Uterus (tissue), 4 donors: Measurements from ENCODE around the gene URM1. TPM values are rescaled to one million over a fixed set of nuclear protein-coding genes. Genes with fewer than 3 reads are reported as not detected.

Experiments
- DNase-seq, 2 donors: peaks; one replicate each; pipeline ENCODE4 v3.0.0-alpha.2; 2019 to 2020
- H3K27ac ChIP-seq, 2 donors: fragments of 200-600 bp; sonication (generic); 1 replicate in 1 of 2; 2 replicates in 1 of 2; pipeline ENCODE4 v1.5.1; 2016 to 2018
- H3K27me3 ChIP-seq, 2 donors: fragments of 200-600 bp; sonication (generic); one replicate each; pipeline ENCODE4 v1.5.1; 2018 to 2019; ENCODE audit warnings: control low read depth in 1 of 2
- H3K36me3 ChIP-seq, 2 donors: fragments of 200-600 bp; sonication (generic); one replicate each; pipeline ENCODE4 v1.5.1; 2019; ENCODE audit warnings: control low read depth in 1 of 2
- H3K4me1 ChIP-seq, 2 donors: fragments of 200-600 bp; sonication (generic); one replicate each; pipeline ENCODE4 v1.5.1; 2018 to 2019; ENCODE audit warnings: control low read depth in 1 of 2
- H3K4me3 ChIP-seq, 2 donors: fragments of 200-600 bp; sonication (generic); 1 replicate in 1 of 2; 2 replicates in 1 of 2; pipeline ENCODE4 v1.5.1; 2018 to 2019; ENCODE audit warnings: mild to moderate bottlenecking in 1 of 2
- H3K9me3 ChIP-seq, 2 donors: fragments of 200-600 bp; sonication (generic); one replicate each; pipeline ENCODE4 v1.5.1; 2019; ENCODE audit warnings: control low read depth in 1 of 2
- POLR2A ChIP-seq, 2 donors: fragments of 450-650 bp; IDR thresholded peaks; one replicate each; pipeline ENCODE4 v1.6.1; 2016; ENCODE audit warnings: antibody characterized with exemption in 2 of 2, mild to moderate bottlenecking in 1 of 2, moderate library complexity in 1 of 2
- intact Hi-C: fragments of 100-400 bp; cut with DNase I; formaldehyde crosslinking; loops from one replicate; pipeline ENCODE4 v1.15.1; 2023; ENCODE audit warnings: low total_unique reads
- total RNA-seq, 4 donors: library from RNA; depleted of rRNA in 3 of 4; stranded (reverse); fragments of >200 nt in 3 of 4; gene quantifications; one replicate each; pipeline versions ENCODE4 v1.1.0 to v1.2.4, GENCODE V29; 2014 to 2023
- TF ChIP-seq, protein P1 (sequence below), 4 experiments: fragments of 200-600 bp in 2 of 4; fragments of 450-650 bp in 2 of 4; sonication (generic) in 2 of 4; IDR thresholded peaks; one replicate each; pipeline ENCODE4 v1.5.1; 2016 to 2019; ENCODE audit warnings: antibody characterized with exemption in 4 of 4, mild to moderate bottlenecking in 2 of 4, moderate library complexity in 1 of 4
- donor health status: DM: yes; HTN: yes; CAD: no.

Gene URM1
- total RNA-seq, 4 donors from 2014 or later, result 6.7 to 32.0 (median 22.4) TPM

DNA sequence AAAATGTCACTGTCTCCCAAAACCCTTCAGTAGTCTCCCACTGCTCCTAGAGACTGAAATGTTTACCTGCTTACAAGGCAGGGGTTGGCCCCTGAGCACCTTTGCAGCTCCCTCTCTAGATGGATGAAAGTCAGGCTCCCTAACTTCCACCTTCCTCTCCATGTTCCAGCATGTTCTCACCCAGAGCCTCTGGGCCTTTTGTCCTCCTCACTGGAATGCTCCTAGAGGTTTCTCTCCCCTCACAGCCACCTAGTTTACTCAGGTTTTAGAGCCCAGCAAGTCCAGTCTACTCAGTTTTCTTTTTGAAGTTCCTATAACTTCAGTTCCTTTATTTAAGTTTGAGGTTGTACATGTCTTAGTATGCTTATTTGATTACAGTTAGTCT is 815 bp upstream of the URM1 start:
- no peaks in the 10 kb centered on the region for H3K9me3 ChIP-seq
- peak overlapping the region; percentile 56 to 97 for H3K4me3 ChIP-seq
- no peaks in the 10 kb centered on the region for H3K36me3 ChIP-seq
- TF ChIP-seq POLR2A (IDR thresholded peaks at IDR 0.05), result no peak
- TF ChIP-seq, protein P1, sequence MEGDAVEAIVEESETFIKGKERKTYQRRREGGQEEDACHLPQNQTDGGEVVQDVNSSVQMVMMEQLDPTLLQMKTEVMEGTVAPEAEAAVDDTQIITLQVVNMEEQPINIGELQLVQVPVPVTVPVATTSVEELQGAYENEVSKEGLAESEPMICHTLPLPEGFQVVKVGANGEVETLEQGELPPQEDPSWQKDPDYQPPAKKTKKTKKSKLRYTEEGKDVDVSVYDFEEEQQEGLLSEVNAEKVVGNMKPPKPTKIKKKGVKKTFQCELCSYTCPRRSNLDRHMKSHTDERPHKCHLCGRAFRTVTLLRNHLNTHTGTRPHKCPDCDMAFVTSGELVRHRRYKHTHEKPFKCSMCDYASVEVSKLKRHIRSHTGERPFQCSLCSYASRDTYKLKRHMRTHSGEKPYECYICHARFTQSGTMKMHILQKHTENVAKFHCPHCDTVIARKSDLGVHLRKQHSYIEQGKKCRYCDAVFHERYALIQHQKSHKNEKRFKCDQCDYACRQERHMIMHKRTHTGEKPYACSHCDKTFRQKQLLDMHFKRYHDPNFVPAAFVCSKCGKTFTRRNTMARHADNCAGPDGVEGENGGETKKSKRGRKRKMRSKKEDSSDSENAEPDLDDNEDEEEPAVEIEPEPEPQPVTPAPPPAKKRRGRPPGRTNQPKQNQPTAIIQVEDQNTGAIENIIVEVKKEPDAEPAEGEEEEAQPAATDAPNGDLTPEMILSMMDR (IDR thresholded peaks at IDR 0.05), result no peak
- H3K4me1 ChIP-seq, result peaks cover 5 to 6% of the 10 kb centered on the region in 2 donors
- intact Hi-C loops, result no loop called here
- peak overlapping the region; percentile 92 to 95 for H3K27ac ChIP-seq
- no peaks in the 10 kb centered on the region for H3K27me3 ChIP-seq
- DNase-seq, result no peak

DNA sequence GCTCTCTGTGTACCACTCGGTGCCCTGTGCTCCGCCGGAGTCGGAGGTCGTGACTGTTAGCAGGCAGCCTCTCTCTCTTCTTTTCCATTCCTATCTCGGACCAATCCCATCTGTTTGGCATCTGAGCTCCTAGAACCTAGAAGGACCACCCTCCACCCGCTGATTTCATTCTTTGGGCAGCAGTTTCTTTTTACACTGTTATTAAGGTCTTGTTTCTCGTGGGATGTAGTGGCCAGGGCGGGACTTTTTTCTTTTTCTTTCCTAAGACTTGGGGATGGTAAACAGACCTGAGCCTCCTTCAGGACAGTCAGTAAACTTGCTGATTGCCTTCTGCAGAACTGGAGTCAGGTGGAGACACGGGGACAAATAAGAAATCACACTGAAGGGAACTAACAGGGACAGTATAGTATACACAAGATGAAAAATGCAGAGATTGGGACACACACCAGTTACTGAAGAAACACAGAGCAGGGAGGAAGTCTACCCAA is 500 bp downstream of the URM1 start:
- intact Hi-C loops, result no loop called here
- DNase-seq, result no peak
- Histone ChIP-seq H3K36me3 (no peaks in the 10 kb centered on the region), H3K4me3 (peak overlapping the region; percentile 56 to 97), H3K27ac (peak overlapping the region; percentile 85 to 92), H3K27me3 (no peaks in the 10 kb centered on the region), H3K4me1 (peaks cover 5 to 6% of the 10 kb centered on the region in 2 donors), H3K9me3 (no peaks in the 10 kb centered on the region)
- TF ChIP-seq POLR2A (IDR thresholded peaks at IDR 0.05), result no peak
- TF ChIP-seq, protein P1 (IDR thresholded peaks at IDR 0.05), result no peak

DNA sequence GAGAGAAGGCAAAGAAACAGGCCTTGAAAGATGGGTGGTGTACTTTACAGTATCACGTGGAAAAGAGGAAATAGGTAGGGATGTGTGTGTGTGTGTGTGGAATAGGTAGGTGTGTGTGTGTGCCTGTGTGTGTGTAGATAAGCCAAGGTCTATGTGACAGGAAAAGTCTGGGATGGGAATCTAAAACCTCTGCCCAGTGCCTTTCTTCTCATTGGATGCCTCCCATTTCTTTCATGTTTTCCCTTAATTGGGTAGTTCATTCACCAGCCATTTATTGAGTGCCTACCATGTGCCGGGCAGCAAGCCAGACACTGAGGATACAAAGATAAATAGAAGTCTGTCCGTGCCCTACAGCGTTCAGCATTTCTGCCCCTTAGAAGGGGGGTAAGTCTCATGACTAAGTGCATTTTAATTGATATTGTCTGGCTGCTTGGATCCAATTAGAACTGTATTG is 1.0 kb downstream of the URM1 start:
- no peak for DNase-seq
- peak overlapping the region in 1 of 2 donors; percentile 92 for H3K27ac ChIP-seq
- H3K4me3 ChIP-seq, result peak overlapping the region; percentile 56 to 97
- no peaks in the 10 kb centered on the region for H3K27me3 ChIP-seq
- H3K4me1 ChIP-seq, result peaks cover 5 to 6% of the 10 kb centered on the region in 2 donors
- H3K36me3 ChIP-seq, result no peaks in the 10 kb centered on the region
- no peaks in the 10 kb centered on the region for H3K9me3 ChIP-seq
- TF ChIP-seq, protein P1 (IDR thresholded peaks at IDR 0.05), result no peak
- no peak for TF ChIP-seq POLR2A (IDR thresholded peaks at IDR 0.05)
- intact Hi-C loops, result no loop called here

DNA sequence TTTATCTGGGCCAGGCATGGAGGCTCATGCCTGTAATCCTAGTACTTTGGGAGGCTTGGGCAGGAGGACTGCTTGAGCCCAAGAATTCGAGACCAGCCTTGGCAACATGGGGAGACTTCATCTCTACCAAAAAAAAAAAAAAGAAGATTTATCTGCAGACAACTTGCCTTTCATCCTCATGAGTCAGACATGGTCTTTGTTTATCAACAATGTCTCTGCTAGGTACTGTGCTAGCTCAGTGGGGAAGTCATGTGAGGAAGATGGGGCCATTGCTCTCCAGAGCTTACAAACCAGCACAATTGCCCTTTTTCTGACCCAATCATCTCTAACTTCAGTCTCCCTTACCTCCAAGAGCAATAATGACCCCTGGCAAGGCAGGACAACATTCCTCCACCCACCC is 1.6 kb downstream of the URM1 start:
- intact Hi-C loops, result no loop called here
- H3K27me3 ChIP-seq, result no peaks in the 10 kb centered on the region
- no peak for TF ChIP-seq POLR2A (IDR thresholded peaks at IDR 0.05)
- TF ChIP-seq, protein P1 (IDR thresholded peaks at IDR 0.05), result no peak
- no peaks in the 10 kb centered on the region for H3K36me3 ChIP-seq
- peaks cover 5 to 6% of the 10 kb centered on the region in 2 donors for H3K4me1 ChIP-seq
- no peaks in the 10 kb centered on the region for H3K9me3 ChIP-seq
- H3K27ac ChIP-seq, result no peak overlapping the region
- no peak for DNase-seq
- H3K4me3 ChIP-seq, result no peak overlapping the region

DNA sequence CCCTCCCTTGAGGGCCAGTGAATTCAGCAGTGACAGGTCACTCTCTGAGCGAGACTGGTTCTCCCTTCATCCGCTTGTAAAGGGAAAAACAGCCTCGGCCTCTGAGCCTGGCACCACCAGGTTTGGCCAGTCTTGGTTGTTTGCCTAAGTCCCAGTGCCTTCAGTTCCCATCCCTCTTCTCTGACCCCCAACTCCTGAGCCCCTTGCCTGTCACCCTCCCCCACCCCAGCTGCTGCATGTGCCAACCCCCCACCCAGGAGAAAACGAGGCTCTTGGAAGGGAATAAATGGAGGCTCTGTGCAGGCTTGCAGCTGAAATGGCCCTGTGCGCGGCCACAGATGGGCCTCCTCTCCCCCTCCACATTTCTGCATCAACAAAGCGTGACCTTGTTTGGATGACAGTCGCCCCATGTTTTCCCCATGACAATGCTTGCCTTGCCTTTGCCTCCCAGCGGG is 3.1 kb downstream of the URM1 start:
- intact Hi-C loops, result no loop called here
- no peak for TF ChIP-seq POLR2A (IDR thresholded peaks at IDR 0.05)
- TF ChIP-seq, protein P1 (IDR thresholded peaks at IDR 0.05), result no peak
- Histone ChIP-seq H3K27me3 (no peaks in the 10 kb centered on the region), H3K27ac (no peak overlapping the region), H3K4me3 (no peak overlapping the region), H3K36me3 (no peaks in the 10 kb centered on the region), H3K9me3 (no peaks in the 10 kb centered on the region), H3K4me1 (peaks cover 5 to 6% of the 10 kb centered on the region in 2 donors)
- no peak for DNase-seq
